Fibroblast of pulmonary artery (primary cell): ENCODE measurements around the gene EPHB1.

Experiments used
- DNase-seq: peaks from one replicate; pipeline ENCODE4 v3.0.0-alpha.2; 2010; ENCODE audit warnings: low read depth
- H3K4me3 ChIP-seq: replicated peaks from 2 replicates; pipeline ENCODE4 v1.5.1; 2011; ENCODE audit warnings: low read depth, mild to moderate bottlenecking, control low read depth, low read length, moderate library complexity
- TF ChIP-seq, protein P1 (sequence below): IDR thresholded peaks from 2 replicates; pipeline ENCODE4 v1.5.1; 2011; ENCODE audit warnings: mild to moderate bottlenecking, control low read depth, low read length, inconsistent platforms; ENCODE audit errors: missing control alignments

EPHB1 gene

DNA sequence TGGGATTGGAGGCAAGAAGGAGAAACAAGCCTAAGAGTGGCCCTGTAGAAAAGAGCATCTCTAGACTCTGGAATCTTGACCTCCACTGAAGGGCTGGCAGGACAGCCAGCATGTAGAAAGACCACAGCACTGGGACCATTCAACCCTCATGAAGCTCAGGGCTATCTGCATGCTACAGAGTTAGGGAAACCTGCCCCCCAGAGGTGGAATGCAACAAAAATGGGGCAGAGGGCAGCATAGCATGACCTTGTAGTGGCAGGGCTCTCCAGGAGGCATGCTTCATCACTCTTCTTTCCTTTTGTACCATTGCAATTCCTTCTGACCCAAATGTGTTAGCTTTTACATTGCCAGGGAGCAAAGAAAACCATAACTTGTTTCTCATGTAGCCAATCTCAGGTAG, 445.4 kb downstream of the EPHB1 start:
- DNase-seq = no peak
- H3K4me3 ChIP-seq = no peak overlapping the region
- TF ChIP-seq, protein P1, sequence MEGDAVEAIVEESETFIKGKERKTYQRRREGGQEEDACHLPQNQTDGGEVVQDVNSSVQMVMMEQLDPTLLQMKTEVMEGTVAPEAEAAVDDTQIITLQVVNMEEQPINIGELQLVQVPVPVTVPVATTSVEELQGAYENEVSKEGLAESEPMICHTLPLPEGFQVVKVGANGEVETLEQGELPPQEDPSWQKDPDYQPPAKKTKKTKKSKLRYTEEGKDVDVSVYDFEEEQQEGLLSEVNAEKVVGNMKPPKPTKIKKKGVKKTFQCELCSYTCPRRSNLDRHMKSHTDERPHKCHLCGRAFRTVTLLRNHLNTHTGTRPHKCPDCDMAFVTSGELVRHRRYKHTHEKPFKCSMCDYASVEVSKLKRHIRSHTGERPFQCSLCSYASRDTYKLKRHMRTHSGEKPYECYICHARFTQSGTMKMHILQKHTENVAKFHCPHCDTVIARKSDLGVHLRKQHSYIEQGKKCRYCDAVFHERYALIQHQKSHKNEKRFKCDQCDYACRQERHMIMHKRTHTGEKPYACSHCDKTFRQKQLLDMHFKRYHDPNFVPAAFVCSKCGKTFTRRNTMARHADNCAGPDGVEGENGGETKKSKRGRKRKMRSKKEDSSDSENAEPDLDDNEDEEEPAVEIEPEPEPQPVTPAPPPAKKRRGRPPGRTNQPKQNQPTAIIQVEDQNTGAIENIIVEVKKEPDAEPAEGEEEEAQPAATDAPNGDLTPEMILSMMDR = no peak

DNA sequence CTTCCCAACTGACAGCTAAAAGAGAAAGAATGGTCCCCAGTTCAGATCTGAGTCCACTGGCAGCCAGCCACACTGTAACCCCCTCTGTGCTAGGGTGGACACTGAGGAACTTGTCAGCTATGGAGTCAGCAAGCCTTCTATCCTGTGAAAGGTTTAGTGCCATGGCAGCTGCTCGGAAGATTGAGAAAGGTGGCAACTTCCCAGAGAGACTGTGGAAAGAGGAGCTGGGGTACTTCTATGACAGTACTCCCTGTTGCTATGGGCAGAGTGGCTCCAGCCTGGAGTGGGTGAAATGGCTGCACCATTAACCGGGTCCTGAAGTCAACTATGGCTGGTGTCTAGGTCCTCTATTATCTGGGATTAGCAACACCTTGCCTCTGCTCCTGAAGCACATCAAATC, 447.2 kb downstream of the EPHB1 start:
- no peak for DNase-seq
- no peak overlapping the region for H3K4me3 ChIP-seq
- TF ChIP-seq, protein P1 = no peak

DNA sequence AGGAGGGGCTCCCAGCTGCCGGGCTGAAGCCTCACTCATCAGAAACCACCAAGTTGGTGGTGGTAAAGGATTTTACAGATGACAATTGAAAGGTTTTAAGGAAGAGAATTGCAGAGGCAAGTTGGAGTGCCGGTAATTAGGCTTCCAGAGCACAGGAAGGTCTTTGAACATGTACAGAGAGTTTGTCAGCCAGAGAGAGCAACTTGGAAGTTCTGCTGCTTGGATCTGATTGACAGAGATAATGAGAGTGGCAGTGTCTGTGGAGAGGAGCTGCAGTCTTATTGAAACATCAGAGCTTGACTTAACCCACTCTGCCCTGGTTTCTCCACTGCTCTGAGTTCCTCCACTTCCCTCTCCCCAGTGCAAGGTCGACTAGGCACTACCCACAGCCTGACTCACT, 448.6 kb downstream of the EPHB1 start:
- DNase-seq = no peak
- TF ChIP-seq, protein P1 = no peak
- no peak overlapping the region for H3K4me3 ChIP-seq

DNA sequence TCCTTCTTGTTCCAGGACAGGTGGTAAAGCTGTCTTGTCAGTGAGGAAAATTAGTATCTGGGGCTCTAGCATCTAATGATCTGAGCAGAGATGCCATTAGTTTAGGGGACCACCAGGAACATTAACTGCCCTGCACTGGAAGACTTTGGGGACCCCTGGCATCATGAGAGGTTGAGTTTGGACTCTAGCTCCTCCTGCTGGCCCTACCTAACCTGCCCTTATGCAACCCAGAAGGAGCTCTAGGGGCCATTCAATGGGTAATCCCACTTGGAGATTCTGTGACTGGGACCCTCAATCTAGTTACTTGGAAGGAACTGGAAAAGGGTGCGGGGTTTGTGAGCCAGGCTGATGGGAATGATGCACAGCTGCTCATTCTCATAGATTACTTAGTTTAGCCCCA, 451.0 kb downstream of the EPHB1 start:
- H3K4me3 ChIP-seq = no peak overlapping the region
- TF ChIP-seq, protein P1 = no peak
- DNase-seq = no peak

GRCh38 chr3:135248213-135248612, 453.2 kb downstream of the EPHB1 start:
- H3K4me3 ChIP-seq = no peak overlapping the region
- no peak for DNase-seq
- TF ChIP-seq, protein P1 = no peak

DNA sequence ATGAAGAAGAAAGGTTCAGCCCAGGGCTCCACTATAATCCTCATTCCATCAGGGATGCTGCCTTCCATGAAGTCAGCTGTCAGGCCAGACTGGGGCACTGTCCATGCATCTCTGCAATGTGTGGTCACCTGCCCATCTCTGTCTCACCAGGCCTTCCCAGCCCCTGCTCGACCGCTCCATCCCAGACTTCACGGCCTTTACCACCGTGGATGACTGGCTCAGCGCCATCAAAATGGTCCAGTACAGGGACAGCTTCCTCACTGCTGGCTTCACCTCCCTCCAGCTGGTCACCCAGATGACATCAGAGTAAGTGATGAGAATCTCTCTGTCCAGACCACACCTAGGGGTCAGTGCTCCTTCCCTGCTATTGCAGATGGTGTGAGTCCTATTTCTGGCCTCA, 454.1 kb downstream of the EPHB1 start:
- DNase-seq = no peak
- H3K4me3 ChIP-seq = no peak overlapping the region
- TF ChIP-seq, protein P1 = no peak

DNA sequence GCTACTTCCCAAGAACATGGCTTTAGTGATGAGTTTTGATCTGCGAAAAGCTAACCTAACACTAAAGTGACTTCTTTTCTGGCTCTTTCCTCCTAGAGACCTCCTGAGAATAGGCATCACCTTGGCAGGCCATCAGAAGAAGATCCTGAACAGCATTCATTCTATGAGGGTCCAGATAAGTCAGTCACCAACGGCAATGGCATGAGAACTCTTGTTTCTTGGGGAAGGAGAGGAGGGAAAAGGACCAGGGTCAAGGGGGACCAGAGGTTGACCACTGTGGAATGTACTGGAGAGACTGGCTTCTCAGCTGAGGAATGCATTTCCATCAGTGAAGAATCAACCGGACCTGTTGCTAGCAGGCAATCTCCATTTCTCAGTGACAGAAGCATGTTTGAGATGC, 463.9 kb downstream of the EPHB1 start:
- no peak overlapping the region for H3K4me3 ChIP-seq
- DNase-seq = no peak
- TF ChIP-seq, protein P1 = no peak
